Esophagus muscularis mucosa (tissue), 4 donors: ENCODE results near the gene GRK3.

ENCODE experiments used
- CTCF ChIP-seq, 3 experiments: fragments of 200-600 bp in 2 of 3; fragments of 450-650 bp in 1 of 3; sonication (generic) in 2 of 3; IDR thresholded peaks; one replicate each; pipeline ENCODE4 v1.5.1; 2017 to 2019; ENCODE audit warnings: antibody characterized with exemption in 3 of 3, mild to moderate bottlenecking in 2 of 3, moderate library complexity in 1 of 3
- EP300 ChIP-seq: sonication (generic); formaldehyde crosslinking; IDR thresholded peaks from one replicate; pipeline ENCODE4 v1.6.1; 2017; ENCODE audit warnings: antibody characterized with exemption
- POLR2AphosphoS5 ChIP-seq, 2 donors: sonication (generic); formaldehyde crosslinking; IDR thresholded peaks; one replicate each; pipeline ENCODE4 v1.6.1; 2017; ENCODE audit warnings: antibody characterized with exemption in 2 of 2

GRCh38 chr22:25677631-25678030 is 113.2 kb downstream of the GRK3 start:
- TF ChIP-seq CTCF (IDR thresholded peaks at IDR 0.05) (no peak), EP300 (no peak), POLR2AphosphoS5 (IDR thresholded peaks at IDR 0.05) (no peak)
